Globus pallidus (tissue), 1 donor: Measurements from ENCODE around the gene MST1R.

Experiments used
- DNase-seq: peaks from one replicate; pipeline ENCODE4 v3.0.0-alpha.2; 2015; ENCODE audit warnings: low spot score

MST1R gene

DNA sequence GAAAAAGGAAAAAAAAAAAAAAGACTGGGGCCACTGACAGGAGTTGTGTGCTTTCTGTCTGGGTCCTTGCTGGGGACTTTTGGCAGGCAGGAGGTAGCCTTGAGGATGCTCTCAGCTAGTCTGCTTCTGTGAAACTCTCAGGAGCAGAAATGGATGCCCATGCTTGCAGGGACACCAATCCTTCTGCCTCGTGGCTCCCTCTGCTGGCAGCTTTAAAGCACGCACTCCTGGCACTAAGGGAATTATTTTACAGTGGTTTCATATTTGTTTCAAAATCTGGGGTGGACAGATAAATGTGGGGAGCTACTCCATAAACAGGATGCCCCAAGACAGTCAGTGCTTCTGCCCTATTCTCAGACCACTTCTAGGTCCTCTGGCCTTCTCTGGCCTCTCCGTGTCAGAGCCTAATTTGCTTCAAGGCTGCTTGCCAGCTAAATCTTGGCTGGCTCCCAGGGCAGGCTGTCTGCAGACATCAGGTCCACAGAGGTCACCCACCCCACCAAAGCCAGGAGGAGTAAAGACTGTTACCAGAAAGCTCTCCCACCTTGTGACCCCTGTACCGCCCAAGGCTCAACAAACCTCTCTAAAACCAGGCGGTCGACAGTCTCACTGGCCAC lies 64.4 kb downstream of the MST1R start:
- DNase-seq, result peak; percentile 78
